ENCODE results near the gene DLEC1.
A peak's percentile ranks its signal among the peaks of the same experiment; 100 is the strongest.

GRCh38 chr3:38164643-38164951 is 125.6 kb downstream of the DLEC1 start:
- TF ChIP-seq, protein P1, sequence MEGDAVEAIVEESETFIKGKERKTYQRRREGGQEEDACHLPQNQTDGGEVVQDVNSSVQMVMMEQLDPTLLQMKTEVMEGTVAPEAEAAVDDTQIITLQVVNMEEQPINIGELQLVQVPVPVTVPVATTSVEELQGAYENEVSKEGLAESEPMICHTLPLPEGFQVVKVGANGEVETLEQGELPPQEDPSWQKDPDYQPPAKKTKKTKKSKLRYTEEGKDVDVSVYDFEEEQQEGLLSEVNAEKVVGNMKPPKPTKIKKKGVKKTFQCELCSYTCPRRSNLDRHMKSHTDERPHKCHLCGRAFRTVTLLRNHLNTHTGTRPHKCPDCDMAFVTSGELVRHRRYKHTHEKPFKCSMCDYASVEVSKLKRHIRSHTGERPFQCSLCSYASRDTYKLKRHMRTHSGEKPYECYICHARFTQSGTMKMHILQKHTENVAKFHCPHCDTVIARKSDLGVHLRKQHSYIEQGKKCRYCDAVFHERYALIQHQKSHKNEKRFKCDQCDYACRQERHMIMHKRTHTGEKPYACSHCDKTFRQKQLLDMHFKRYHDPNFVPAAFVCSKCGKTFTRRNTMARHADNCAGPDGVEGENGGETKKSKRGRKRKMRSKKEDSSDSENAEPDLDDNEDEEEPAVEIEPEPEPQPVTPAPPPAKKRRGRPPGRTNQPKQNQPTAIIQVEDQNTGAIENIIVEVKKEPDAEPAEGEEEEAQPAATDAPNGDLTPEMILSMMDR (IDR thresholded peaks at IDR 0.05): peak in 1 of 6 experiments; percentile 5
- peak; percentile 59 to 75 for TF ChIP-seq POLR2A (IDR thresholded peaks at IDR 0.05)
